Naive thymus-derived CD4-positive, alpha-beta T cell (primary cell): ENCODE measurements around the gene SNED1. TPM values are rescaled to one million over a fixed set of nuclear protein-coding genes. Genes with fewer than 3 reads are reported as not detected.
A peak's percentile ranks its signal among the peaks of the same experiment; 100 is the strongest.

ENCODE experiments used
- ATAC-seq: fragments of 150-1000 bp; cut with Tn5 transposase; 2 replicates; pipeline ENCODE4 v1.10.0; 2021; ENCODE audit warnings: mild to moderate bottlenecking, moderate library complexity
- CTCF ChIA-PET: fragments of 350-600 bp; sonication (Branson Sonifier 250); formaldehyde crosslinking; loops from one replicate; lab custom pipeline; 2021; ENCODE audit warnings: antibody characterized with exemption; lab: Charles Lee
- POLR2A ChIA-PET: fragments of 350-600 bp; sonication (Branson Sonifier 250); formaldehyde crosslinking; loops from one replicate; lab custom pipeline; 2021; ENCODE audit warnings: antibody characterized with exemption, inconsistent platforms; lab: Charles Lee
- DNase-seq, 9 donors: peaks; one replicate each; pipeline versions ENCODE4 v3.0.0 to v3.0.0-alpha.2; 2020 to 2022; ENCODE audit warnings: mixed read lengths in 1 of 9
- H3K27ac ChIP-seq: one replicate; pipeline ENCODE4 v1.7.0; 2013; ENCODE audit warnings: mild to moderate bottlenecking, low read depth, low read length, moderate library complexity
- H3K27me3 ChIP-seq, 2 donors: one replicate each; pipeline ENCODE4 v1.7.0; 2013; ENCODE audit warnings: low read length in 2 of 2, mild to moderate bottlenecking in 2 of 2, moderate library complexity in 2 of 2; ENCODE audit not compliant: control insufficient read depth in 2 of 2, insufficient read depth in 2 of 2
- H3K36me3 ChIP-seq, 3 experiments: 1 replicate in 2 of 3; 2 replicates in 1 of 3; pipeline ENCODE4 v1.7.0; 2013; ENCODE audit warnings: low read length in 3 of 3, mild to moderate bottlenecking in 3 of 3, moderate library complexity in 1 of 3; ENCODE audit not compliant: insufficient read depth in 3 of 3, control insufficient read depth in 2 of 3
- H3K4me1 ChIP-seq, 2 donors: one replicate each; pipeline ENCODE4 v1.7.0; 2013; ENCODE audit warnings: low read length in 2 of 2, mild to moderate bottlenecking in 2 of 2, moderate library complexity in 1 of 2; ENCODE audit not compliant: control insufficient read depth in 2 of 2, insufficient read depth in 2 of 2
- H3K4me3 ChIP-seq: 2 replicates; pipeline ENCODE4 v1.7.0; 2013; ENCODE audit warnings: mild to moderate bottlenecking, low read length
- H3K9me3 ChIP-seq, 3 experiments: 1 replicate in 2 of 3; 2 replicates in 1 of 3; pipeline ENCODE4 v1.7.0; 2013; ENCODE audit warnings: low read length in 3 of 3; ENCODE audit not compliant: control insufficient read depth in 2 of 3
- H3K27ac Mint-ChIP-seq, 9 donors: one replicate each; pipeline ENCODE4 v1.8.0; 2020 to 2022; ENCODE audit warnings: mixed read lengths in 9 of 9, mild to moderate bottlenecking in 8 of 9, moderate library complexity in 5 of 9, inconsistent platforms in 2 of 9
- H3K27me3 Mint-ChIP-seq, 5 donors: one replicate each; pipeline ENCODE4 v1.8.0; 2021 to 2022; ENCODE audit warnings: mixed read lengths in 5 of 5, mild to moderate bottlenecking in 1 of 5
- H3K36me3 Mint-ChIP-seq, 5 donors: one replicate each; pipeline ENCODE4 v1.8.0; 2020 to 2022; ENCODE audit warnings: mixed read lengths in 5 of 5, mild to moderate bottlenecking in 3 of 5, inconsistent platforms in 1 of 5
- H3K4me1 Mint-ChIP-seq, 7 donors: one replicate each; pipeline ENCODE4 v1.8.0; 2020 to 2022; ENCODE audit warnings: mixed read lengths in 7 of 7, mild to moderate bottlenecking in 3 of 7, inconsistent platforms in 1 of 7
- H3K4me3 Mint-ChIP-seq, 10 donors: one replicate each; pipeline ENCODE4 v1.8.0; 2020 to 2022; ENCODE audit warnings: mild to moderate bottlenecking in 10 of 10, mixed read lengths in 10 of 10, moderate library complexity in 6 of 10, inconsistent platforms in 2 of 10
- H3K9me3 Mint-ChIP-seq, 11 donors: one replicate each; pipeline ENCODE4 v1.8.0; 2020 to 2022; ENCODE audit warnings: mixed read lengths in 11 of 11, mild to moderate bottlenecking in 4 of 11, inconsistent platforms in 1 of 11, moderate library complexity in 1 of 11
- intact Hi-C, 2 donors: fragments of 100-400 bp; cut with micrococcal nuclease; formaldehyde crosslinking; loops; one replicate each; pipeline ENCODE4 v1.15.1; 2023
- polyA plus RNA-seq, 2 donors: library from polyadenylated mRNA; unstranded; fragments of 300-500 nt; fragmentation: Illumina TruSeq; gene quantifications; one replicate each; pipeline ENCODE4 v1.2.3, GENCODE V29; 2021
- total RNA-seq, 6 experiments: library from RNA in 5 of 6; stranded (reverse) in 5 of 6; gene quantifications; 1 replicate in 5 of 6; 2 replicates in 1 of 6; pipeline ENCODE4 v1.2.3 and lab custom pipeline; 2021 to 2026

SNED1 gene
- total and polyA plus RNA-seq, 7 experiments from 2014 or later: 1.0 to 120 (median 32.9) TPM

GRCh38 chr2:241014224-241014623 lies 15.8 kb downstream of the SNED1 start:
- ATAC-seq: no peak
- CTCF ChIA-PET: no interaction called here
- no peaks in the 10 kb centered on the region for H3K9me3 ChIP-seq
- Mint-ChIP-seq H3K4me3 (no peak overlapping the region), H3K4me1 (peaks cover 11 to 32% (median 25%) of the 10 kb centered on the region in 7 donors), H3K27me3 (peaks cover 0 to 3% (median 0%) of the 10 kb centered on the region in 5 donors), H3K9me3 (no peaks in the 10 kb centered on the region), H3K36me3 (no peaks in the 10 kb centered on the region), H3K27ac (peak overlapping the region in 3 of 9 donors; percentile 12 to 46 (median 39))
- H3K27ac ChIP-seq: no peak overlapping the region
- H3K36me3 ChIP-seq: no peaks in the 10 kb centered on the region
- H3K4me3 ChIP-seq: no peak overlapping the region
- no peak for DNase-seq
- H3K4me1 ChIP-seq: peaks cover 3 to 31% of the 10 kb centered on the region in 2 donors
- POLR2A ChIA-PET: no interaction called here
- intact Hi-C loops: loop anchor here in 1 of 2 donors (5.0 to 10.0 kb wide), 3 partner anchors 33 to 203 kb away; no protein-coding TSS in a partner anchor
- no peaks in the 10 kb centered on the region for H3K27me3 ChIP-seq

- no peaks in the 10 kb centered on the region for H3K27me3 ChIP-seq
- no peaks in the 10 kb centered on the region for H3K36me3 ChIP-seq
- Mint-ChIP-seq H3K27me3 (peaks cover 0 to 3% (median 0%) of the 10 kb centered on the region in 5 donors), H3K4me1 (peaks cover 6 to 27% (median 20%) of the 10 kb centered on the region in 7 donors), H3K27ac (peak overlapping the region in 4 of 9 donors; percentile 26 to 46 (median 40)), H3K4me3 (peak overlapping the region in 1 of 10 donors; percentile 22), H3K9me3 (no peaks in the 10 kb centered on the region), H3K36me3 (no peaks in the 10 kb centered on the region)
- no peaks in the 10 kb centered on the region for H3K9me3 ChIP-seq
- intact Hi-C loops: loop anchor here in 1 of 2 donors (5.0 to 10.0 kb wide), 3 partner anchors 33 to 203 kb away; no protein-coding TSS in a partner anchor
- DNase-seq: no peak
- ChIA-PET CTCF (no interaction called here), POLR2A (no interaction called here)
- no peak for ATAC-seq
- H3K4me1 ChIP-seq: peaks cover 3 to 26% of the 10 kb centered on the region in 2 donors
- no peak overlapping the region for H3K27ac ChIP-seq
- no peak overlapping the region for H3K4me3 ChIP-seq
Measured at GRCh38 chr2:241014764-241015163, 16.3 kb downstream of the SNED1 start.

GRCh38 chr2:241015439-241015838 lies 17.0 kb downstream of the SNED1 start:
- H3K27ac ChIP-seq: no peak overlapping the region
- H3K36me3 Mint-ChIP-seq: no peaks in the 10 kb centered on the region
- peak in 1 of 9 donors; percentile 20 for DNase-seq
- ChIA-PET CTCF (no interaction called here), POLR2A (no interaction called here)
- peak overlapping the region in 2 of 9 donors; percentile 18 to 27 for H3K27ac Mint-ChIP-seq
- no peak overlapping the region for H3K4me3 ChIP-seq
- H3K4me1 ChIP-seq: peaks cover 2 to 20% of the 10 kb centered on the region in 2 donors
- peaks cover 0 to 3% (median 0%) of the 10 kb centered on the region in 5 donors for H3K27me3 Mint-ChIP-seq
- intact Hi-C loops: loop anchor here in 1 of 2 donors (10.0 kb wide), 1 partner anchor 59 kb away; no protein-coding TSS in a partner anchor
- no peak overlapping the region for H3K4me3 Mint-ChIP-seq
- no peaks in the 10 kb centered on the region for H3K36me3 ChIP-seq
- no peak for ATAC-seq
- H3K9me3 Mint-ChIP-seq: no peaks in the 10 kb centered on the region
- peaks cover 0 to 20% (median 17%) of the 10 kb centered on the region in 7 donors for H3K4me1 Mint-ChIP-seq
- no peaks in the 10 kb centered on the region for H3K9me3 ChIP-seq
- H3K27me3 ChIP-seq: no peaks in the 10 kb centered on the region

- ChIA-PET CTCF (interaction anchor here (0.6 kb wide), 1 partner anchor 103 kb away, joined by 3 read pairs; no protein-coding TSS in a partner anchor), POLR2A (interaction anchor here (0.7 to 1.4 kb wide), 2 partner anchors 7 to 123 kb away, joined by 3 to 4 read pairs; no protein-coding TSS in a partner anchor)
- Histone ChIP-seq H3K4me1 (peaks cover 0 to under 1% of the 10 kb centered on the region in 2 donors), H3K36me3 (no peaks in the 10 kb centered on the region), H3K4me3 (no peak overlapping the region), H3K9me3 (peaks cover 0 to 3% (median 0%) of the 10 kb centered on the region in 3 experiments), H3K27ac (no peak overlapping the region), H3K27me3 (no peaks in the 10 kb centered on the region)
- no peak overlapping the region for H3K27ac Mint-ChIP-seq
- H3K36me3 Mint-ChIP-seq: peaks cover 0 to 6% (median 0%) of the 10 kb centered on the region in 5 donors
- peaks cover 0 to 13% (median 6%) of the 10 kb centered on the region in 7 donors for H3K4me1 Mint-ChIP-seq
- intact Hi-C loops: loop anchor here in 1 of 2 donors (10.0 kb wide), 1 partner anchor 57 kb away; no protein-coding TSS in a partner anchor
- H3K9me3 Mint-ChIP-seq: peaks cover 0 to 11% (median 6%) of the 10 kb centered on the region in 11 donors
- ATAC-seq (no peak), DNase-seq (no peak)
- peaks cover 0 to 9% (median 0%) of the 10 kb centered on the region in 5 donors for H3K27me3 Mint-ChIP-seq
- H3K4me3 Mint-ChIP-seq: no peak overlapping the region
Measured at GRCh38 chr2:241017228-241017940, 19.0 kb downstream of the SNED1 start.

GRCh38 chr2:241018051-241018891 lies 19.9 kb downstream of the SNED1 start:
- H3K9me3 ChIP-seq: peaks cover 0 to 5% (median 0%) of the 10 kb centered on the region in 3 experiments
- Mint-ChIP-seq H3K27ac (peak overlapping the region in 1 of 9 donors; percentile 64), H3K27me3 (peaks cover 0 to 7% (median 0%) of the 10 kb centered on the region in 5 donors), H3K36me3 (peaks cover 0 to 8% (median 0%) of the 10 kb centered on the region in 5 donors), H3K4me3 (no peak overlapping the region), H3K9me3 (peaks cover 0 to 20% (median 9%) of the 10 kb centered on the region in 11 donors), H3K4me1 (peaks cover 0 to 9% (median 0%) of the 10 kb centered on the region in 7 donors)
- POLR2A ChIA-PET: interaction anchor here (1.4 kb wide), 1 partner anchor 8 kb away, joined by 4 read pairs; no protein-coding TSS in a partner anchor
- no peak overlapping the region for H3K4me3 ChIP-seq
- no peaks in the 10 kb centered on the region for H3K27me3 ChIP-seq
- no peak overlapping the region for H3K27ac ChIP-seq
- DNase-seq (no peak), ATAC-seq (no peak)
- H3K36me3 ChIP-seq: no peaks in the 10 kb centered on the region
- H3K4me1 ChIP-seq: no peaks in the 10 kb centered on the region
- intact Hi-C loops: loop anchor here in 1 of 2 donors (10.0 kb wide), 1 partner anchor 57 kb away; no protein-coding TSS in a partner anchor
- CTCF ChIA-PET: interaction anchor here (0.6 kb wide), 1 partner anchor 104 kb away, joined by 3 read pairs; no protein-coding TSS in a partner anchor
